H1 (cell line): Measurements from ENCODE around the gene DNMT3L. TPM values are rescaled to one million over a fixed set of nuclear protein-coding genes. Genes with fewer than 3 reads are reported as not detected.
"Not testable (repeated sequence)": the region's sequence is repeated elsewhere in the genome, so short reads cannot be mapped to it uniquely, and the experiment has no call there.

Source experiments
- CTCF ChIA-PET: fragments of 300-600 bp; sonication (Branson Sonifier 250); formaldehyde crosslinking; loops from one replicate; lab custom pipeline; 2021; ENCODE audit not compliant: partially characterized antibody; lab: Charles Lee
- POLR2A ChIA-PET: fragments of 300-600 bp; sonication (Branson Sonifier 250); formaldehyde crosslinking; loops from one replicate; lab custom pipeline; 2021; ENCODE audit warnings: inconsistent platforms; ENCODE audit not compliant: partially characterized antibody; lab: Charles Lee
- DNase-seq, 2 experiments: peaks; one replicate each; pipeline versions ENCODE4 v3.0.0 to v3.0.0-alpha.2; 2010 to 2022; ENCODE audit warnings: low spot score in 2 of 2, low read depth in 1 of 2, mixed read lengths in 1 of 2
- FAIRE-seq: peaks from 2 replicates; lab custom pipeline; 2011; peaks lifted over from hg19 to GRCh38; lab: Jason Lieb, UNC
- H2AFZ ChIP-seq: 2 replicates; pipeline ENCODE4 v1.8.1; 2012; ENCODE audit warnings: low read length, inconsistent platforms
- H2AK5ac ChIP-seq: 2 replicates; pipeline ENCODE4 v1.6.1; 2013; ENCODE audit warnings: low read depth, low read length
- H2BK120ac ChIP-seq: replicated peaks from 2 replicates; pipeline ENCODE3; 2013; ENCODE audit warnings: low read depth, low read length, inconsistent platforms
- H2BK12ac ChIP-seq: 2 replicates; pipeline ENCODE4 v1.6.1; 2013; ENCODE audit warnings: low read depth, low read length
- H2BK15ac ChIP-seq: 2 replicates; pipeline ENCODE4 v1.6.1; 2013; ENCODE audit warnings: low read length
- H2BK20ac ChIP-seq: 2 replicates; pipeline ENCODE4 v1.6.1; 2013; ENCODE audit warnings: low read length
- H2BK5ac ChIP-seq: 2 replicates; pipeline ENCODE4 v1.6.1; 2013; ENCODE audit warnings: low read depth, low read length
- H3K14ac ChIP-seq: 2 replicates; pipeline ENCODE4 v1.6.1; 2013; ENCODE audit warnings: inconsistent platforms; ENCODE audit not compliant: insufficient read length
- H3K18ac ChIP-seq: 2 replicates; pipeline ENCODE4 v1.6.1; 2013; ENCODE audit warnings: low read length; ENCODE audit errors: extremely low read depth
- H3K23ac ChIP-seq: 2 replicates; pipeline ENCODE4 v1.6.1; 2013; ENCODE audit warnings: inconsistent platforms; ENCODE audit not compliant: insufficient read length
- H3K23me2 ChIP-seq: 2 replicates; pipeline ENCODE4 v1.6.1; 2013; ENCODE audit warnings: low read depth, low read length
- H3K27ac ChIP-seq: 2 replicates; pipeline ENCODE4 v1.6.1; 2011; ENCODE audit warnings: low read depth, low read length, inconsistent platforms
- H3K27me3 ChIP-seq, 4 experiments: replicated peaks in 1 of 4; 1 replicate in 1 of 4; 2 replicates in 3 of 4; pipeline versions ENCODE4 v1.6.1 to v1.8.1; 2011 to 2013; ENCODE audit warnings: low read length in 3 of 4, mild to moderate bottlenecking in 3 of 4, inconsistent platforms in 2 of 4, mixed read lengths in 2 of 4, moderate library complexity in 1 of 4; ENCODE audit not compliant: control insufficient read depth in 3 of 4, insufficient read depth in 3 of 4; ENCODE audit errors: extremely low read depth in 1 of 4
- H3K36me3 ChIP-seq, 4 experiments: 2 replicates each; pipeline versions ENCODE4 v1.6.1 to v1.8.1; 2011 to 2013; ENCODE audit warnings: mild to moderate bottlenecking in 4 of 4, low read length in 3 of 4, moderate library complexity in 2 of 4, control low read depth in 1 of 4, inconsistent platforms in 1 of 4; ENCODE audit not compliant: insufficient read depth in 4 of 4, control insufficient read depth in 2 of 4
- H3K4ac ChIP-seq: replicated peaks from 2 replicates; pipeline ENCODE3; 2013; ENCODE audit warnings: low read length, low read depth, mixed read lengths, inconsistent platforms; ENCODE audit not compliant: insufficient read length
- H3K4me1 ChIP-seq, 4 experiments: replicated peaks in 1 of 4; 1 replicate in 1 of 4; 2 replicates in 3 of 4; pipeline versions ENCODE4 v1.6.1 to v1.8.1; 2011 to 2013; ENCODE audit warnings: low read length in 3 of 4, inconsistent platforms in 2 of 4, mixed read lengths in 1 of 4; ENCODE audit not compliant: insufficient read depth in 4 of 4, control insufficient read depth in 3 of 4
- H3K4me2 ChIP-seq, 2 experiments: 2 replicates each; pipeline versions ENCODE4 v1.6.1 to v1.8.1; 2011 to 2013; ENCODE audit warnings: low read depth in 2 of 2, low read length in 2 of 2, control low read depth in 1 of 2, inconsistent platforms in 1 of 2, mild to moderate bottlenecking in 1 of 2; ENCODE audit not compliant: insufficient read depth in 1 of 2
- H3K4me3 ChIP-seq, 4 experiments: fragments of 200-600, 300-600 bp in 1 of 4; sonication (generic), shearing (Covaris generic), sonication (Bioruptor Twin) in 1 of 4; 2 replicates each; pipeline versions ENCODE4 v1.5.1 to v1.8.1; 2011 to 2016; ENCODE audit warnings: low read length in 4 of 4, low read depth in 3 of 4, control low read depth in 2 of 4, inconsistent platforms in 2 of 4, mild to moderate bottlenecking in 2 of 4, mixed read lengths in 1 of 4, moderate library complexity in 1 of 4; ENCODE audit not compliant: insufficient read depth in 2 of 4; ENCODE audit errors: extremely low read depth in 1 of 4
- H3K56ac ChIP-seq: replicated peaks from 2 replicates; pipeline ENCODE3; 2013; ENCODE audit warnings: low read depth, mild to moderate bottlenecking, mixed read lengths, low read length, inconsistent platforms; ENCODE audit not compliant: insufficient read length
- H3K79me1 ChIP-seq: 2 replicates; pipeline ENCODE4 v1.6.1; 2013; ENCODE audit warnings: low read depth, low read length, control low read depth
- H3K79me2 ChIP-seq, 2 experiments: 2 replicates each; pipeline versions ENCODE4 v1.6.1 to v1.8.1; 2012 to 2013; ENCODE audit warnings: low read length in 2 of 2, mild to moderate bottlenecking in 2 of 2, inconsistent platforms in 1 of 2; ENCODE audit not compliant: insufficient read depth in 2 of 2, control insufficient read depth in 1 of 2
- H3K9ac ChIP-seq, 4 experiments: replicated peaks in 1 of 4; 1 replicate in 1 of 4; 2 replicates in 3 of 4; pipeline versions ENCODE4 v1.6.1 to v1.8.1; 2011 to 2013; ENCODE audit warnings: low read depth in 3 of 4, low read length in 3 of 4, control low read depth in 2 of 4, mild to moderate bottlenecking in 2 of 4, moderate library complexity in 2 of 4, inconsistent platforms in 1 of 4; ENCODE audit errors: extremely low read depth in 1 of 4
- H3K9me3 ChIP-seq, 2 experiments: 2 replicates each; pipeline versions ENCODE4 v1.6.1 to v1.8.1; 2012 to 2013; ENCODE audit warnings: mild to moderate bottlenecking in 2 of 2, moderate library complexity in 2 of 2, control low read depth in 1 of 2, inconsistent platforms in 1 of 2, low read depth in 1 of 2, low read length in 1 of 2, mixed read lengths in 1 of 2; ENCODE audit not compliant: insufficient read depth in 2 of 2
- H4K20me1 ChIP-seq, 2 experiments: replicated peaks in 1 of 2; 2 replicates each; pipeline versions ENCODE3 to v1.8.1; 2011 to 2013; ENCODE audit warnings: inconsistent platforms in 2 of 2, low read length in 2 of 2, mild to moderate bottlenecking in 1 of 2; ENCODE audit not compliant: insufficient read depth in 2 of 2, control insufficient read depth in 1 of 2
- H4K5ac ChIP-seq: 2 replicates; pipeline ENCODE4 v1.6.1; 2013; ENCODE audit warnings: low read length, low read depth, mixed read lengths, inconsistent platforms; ENCODE audit not compliant: insufficient read length
- H4K8ac ChIP-seq: 2 replicates; pipeline ENCODE4 v1.8.0; 2013; ENCODE audit warnings: mild to moderate bottlenecking, moderate library complexity, low read length, inconsistent platforms; ENCODE audit not compliant: insufficient read depth; ENCODE audit errors: extremely low read depth
- H4K91ac ChIP-seq: replicated peaks from 2 replicates; pipeline ENCODE3; 2013; ENCODE audit warnings: low read length, mixed read lengths, inconsistent platforms; ENCODE audit not compliant: insufficient read length
- WGBS, 2 experiments: shearing (Covaris generic) in 1 of 2; methylation state at CpG; one replicate each; pipeline versions ENCODE4 v1.1.6 to v1.1.7; 2013 to 2015; ENCODE audit warnings: low lambda C conversion rate in 2 of 2, mixed read lengths in 2 of 2, inconsistent platforms in 1 of 2, low coverage in 1 of 2, missing lambda C conversion rate in 1 of 2; ENCODE audit not compliant: insufficient replicate concordance in 2 of 2, insufficient coverage in 1 of 2, insufficient read length in 1 of 2; ENCODE audit errors: extremely low coverage in 1 of 2, missing lambda C conversion rate in 1 of 2; 5-methylcytosine and 5-hydroxymethylcytosine counted together
- polyA plus RNA-seq, 7 experiments: library from polyadenylated mRNA; depleted of rRNA in 3 of 7; stranded (reverse) in 5 of 7; unstranded in 2 of 7; fragments of >200 nt in 5 of 7; fragments of 200-250 nt in 2 of 7; gene quantifications; 1 replicate in 5 of 7; 2 replicates in 1 of 7; 4 replicates in 1 of 7; pipeline versions ENCODE4 v1.2.1 to v1.2.3, GENCODE V29; 2011 to 2013; ENCODE audit warnings: missing spikeins in 2 of 7, mixed read lengths in 2 of 7
- total RNA-seq: library from RNA; stranded (reverse); fragmentation: NEBNext Ultra II Directional; extraction: Animal tissue kit (Norgen Biotek cat#: 25700); gene quantifications from 2 replicates; pipeline ENCODE4 v1.2.1, GENCODE V29; 2021

DNMT3L gene
- total and polyA plus RNA-seq, 2 of the 8 experiments (the other 6 are each of a cell fraction or from before 2014, with no cell fraction given) = 0.06 TPM; not detected in 1

- H3K23me2 ChIP-seq, H3K9me3 ChIP-seq, H3K4me1 ChIP-seq, H2BK5ac ChIP-seq, DNase-seq, H4K91ac ChIP-seq, H3K4ac ChIP-seq, H4K8ac ChIP-seq, H3K18ac ChIP-seq, H3K56ac ChIP-seq, H2BK120ac ChIP-seq, H3K79me1 ChIP-seq, H3K36me3 ChIP-seq, H4K5ac ChIP-seq, H2BK20ac ChIP-seq, H3K79me2 ChIP-seq, H2AK5ac ChIP-seq, H4K20me1 ChIP-seq, H2AFZ ChIP-seq, H3K4me2 ChIP-seq, H2BK12ac ChIP-seq, H3K27me3 ChIP-seq, H3K14ac ChIP-seq, POLR2A ChIA-PET, H3K27ac ChIP-seq, H2BK15ac ChIP-seq, H3K9ac ChIP-seq, CTCF ChIA-PET, H3K4me3 ChIP-seq, H3K23ac ChIP-seq, FAIRE-seq: not testable (repeated sequence)
- WGBS, 2 experiments = no CpG with 5 or more reads among the region's 53 CpGs
Measured at GRCh38 chr21:44240842-44241241, 20.9 kb downstream of the DNMT3L start, which contains the start of gene ICOSLG. ICOSLG (minus strand) TSS chr21:44240943; CDS start chr21:44240817, 126 bp downstream.

GRCh38 chr21:44240353-44240752 is 21.3 kb downstream of the DNMT3L start:
- H3K36me3 ChIP-seq, H3K27ac ChIP-seq, H4K91ac ChIP-seq, H2BK20ac ChIP-seq, H3K14ac ChIP-seq, H3K79me2 ChIP-seq, H3K4me3 ChIP-seq, H3K4me1 ChIP-seq, H2BK120ac ChIP-seq, H3K23me2 ChIP-seq, FAIRE-seq, CTCF ChIA-PET, H4K20me1 ChIP-seq, H3K79me1 ChIP-seq, H3K9me3 ChIP-seq, H2BK5ac ChIP-seq, H3K27me3 ChIP-seq, H3K56ac ChIP-seq, H3K4me2 ChIP-seq, H2AK5ac ChIP-seq, H2BK12ac ChIP-seq, H3K23ac ChIP-seq, H2BK15ac ChIP-seq, H3K4ac ChIP-seq, H2AFZ ChIP-seq, DNase-seq, H4K5ac ChIP-seq, H3K9ac ChIP-seq, POLR2A ChIA-PET, H4K8ac ChIP-seq, H3K18ac ChIP-seq: not testable (repeated sequence)
- WGBS, 2 experiments = no CpG with 5 or more reads among the region's 46 CpGs
